Measurements from ENCODE around the gene MAP4K4. TPM values are rescaled to one million over a fixed set of nuclear protein-coding genes. Genes with fewer than 3 reads are reported as not detected.

MAP4K4 gene
- total and polyA plus RNA-seq, 2 of the 13 experiments (the other 11 are each of a cell fraction or from before 2014, with no cell fraction given), result 105 to 264 TPM

- Histone ChIP-seq H4K20me1 (ENCODE audit: insufficient read depth, low read length) (no peaks in the 10 kb centered on the region), H3K4me2 (ENCODE audit: low read depth, low read length) (no peak overlapping the region), H3K4me1 (ENCODE audit: insufficient read depth, low read length) (peaks cover 44% of the 10 kb centered on the region), H3K27me3 (ENCODE audit: control insufficient read depth in 1 of 2, insufficient read depth in 2 of 2, low read length in 2 of 2) (no peaks in the 10 kb centered on the region), H2AFZ (ENCODE audit: low read length) (no peak overlapping the region), H3K79me2 (ENCODE audit: insufficient read depth, low read length) (no peaks in the 10 kb centered on the region), H3K27ac (ENCODE audit: extremely low read length, insufficient read depth, low read length) (no peak overlapping the region), H3K4me3 (replicated peaks in 1 of 3; ENCODE audit: insufficient read depth in 1 of 3, low read depth in 2 of 3, low read length in 3 of 3) (no peak overlapping the region), H3K9me3 (ENCODE audit: low read length) (peaks cover 13% of the 10 kb centered on the region), H3K36me3 (replicated peaks in 1 of 2; ENCODE audit: control insufficient read depth in 1 of 2, insufficient read depth in 2 of 2, low read length in 2 of 2) (no peaks in the 10 kb centered on the region), H3K9ac (ENCODE audit: insufficient read depth, low read depth, low read length) (no peak overlapping the region)
- in situ Hi-C loops (cut with HindIII; ENCODE audit: extremely low pct_ligation_motif_present, low pct_unique_long_range_greater_than_20kb) (no loop called here), intact Hi-C loops (cut with micrococcal nuclease; ENCODE audit: unreplicated experiment) (no loop called here)
- no TSS peak for BruUV-seq (replicated peaks)
- no peak for TF ChIP-seq MYPOP (CRISPR knock-in tag; IDR thresholded peaks at IDR 0.05)
- DNase-seq (ENCODE audit: low spot score), result no peak
- ChIA-PET POLR2A (no interaction called here), CTCF (ENCODE audit: low intra/inter-chr PET ratio, low total read pairs) (no interaction called here)
- 89% methylated on average over 2 of the region's 2 CpGs for whole genome bisulfite sequencing (ENCODE audit: low lambda C conversion rate)
- ATAC-seq, result no peak
- FAIRE-seq, result no peak
Observed at GRCh38 chr2:101676674-101677073, 20.8 kb upstream of the MAP4K4 start.

- H3K4me1 ChIP-seq (ENCODE audit: insufficient read depth, low read length), result peaks cover 44% of the 10 kb centered on the region
- no peak overlapping the region for H2AFZ ChIP-seq (ENCODE audit: low read length)
- ChIA-PET POLR2A (no interaction called here), CTCF (ENCODE audit: low intra/inter-chr PET ratio, low total read pairs) (no interaction called here)
- in situ Hi-C loops (cut with HindIII; ENCODE audit: extremely low pct_ligation_motif_present, low pct_unique_long_range_greater_than_20kb) (no loop called here), intact Hi-C loops (cut with micrococcal nuclease; ENCODE audit: unreplicated experiment) (no loop called here)
- peaks cover 3% of the 10 kb centered on the region for H3K9me3 ChIP-seq (ENCODE audit: low read length)
- no peak overlapping the region for H3K27ac ChIP-seq (ENCODE audit: extremely low read length, insufficient read depth, low read length)
- no peak overlapping the region for H3K9ac ChIP-seq (ENCODE audit: insufficient read depth, low read depth, low read length)
- DNase-seq (ENCODE audit: low spot score) (no peak), ATAC-seq (no peak), FAIRE-seq (no peak)
- H3K27me3 ChIP-seq (ENCODE audit: control insufficient read depth in 1 of 2, insufficient read depth in 2 of 2, low read length in 2 of 2), result no peaks in the 10 kb centered on the region
- H3K4me2 ChIP-seq (ENCODE audit: low read depth, low read length), result no peak overlapping the region
- no peaks in the 10 kb centered on the region for H4K20me1 ChIP-seq (ENCODE audit: insufficient read depth, low read length)
- no peaks in the 10 kb centered on the region for H3K79me2 ChIP-seq (ENCODE audit: insufficient read depth, low read length)
- no peaks in the 10 kb centered on the region for H3K36me3 ChIP-seq (replicated peaks in 1 of 2; ENCODE audit: control insufficient read depth in 1 of 2, insufficient read depth in 2 of 2, low read length in 2 of 2)
- no TSS peak for BruUV-seq (replicated peaks)
- WGBS (ENCODE audit: low lambda C conversion rate), result 0% methylated on average over 1 of the region's 1 CpG
- no peak overlapping the region for H3K4me3 ChIP-seq (replicated peaks in 1 of 3; ENCODE audit: insufficient read depth in 1 of 3, low read depth in 2 of 3, low read length in 3 of 3)
- TF ChIP-seq SMC3 (IDR thresholded peaks at IDR 0.05; ENCODE audit: low read length), result no peak
- no peak for TF ChIP-seq HMG20A (CRISPR knock-in tag; IDR thresholded peaks at IDR 0.05; ENCODE audit: borderline replicate concordance)
- TF ChIP-seq ATF3 (CRISPR knock-in tag; IDR thresholded peaks at IDR 0.05), result no peak
- TF ChIP-seq IRF1 (CRISPR knock-in tag; IDR thresholded peaks at IDR 0.05; ENCODE audit: low read depth), result no peak
- no peak for TF ChIP-seq MXD1 (CRISPR knock-in tag; IDR thresholded peaks at IDR 0.05)
- no peak for TF ChIP-seq FOXO4 (CRISPR knock-in tag; conservative IDR thresholded peaks at IDR 0.05)
- TF ChIP-seq REST (IDR thresholded peaks at IDR 0.05; ENCODE audit: borderline replicate concordance in 1 of 2, low read depth in 1 of 2, low read length in 2 of 2), result no peak
- TF ChIP-seq ZNF224 (CRISPR knock-in tag; IDR thresholded peaks at IDR 0.05), result no peak
- no peak for TF ChIP-seq PRMT3 (CRISPR knock-in tag; IDR thresholded peaks at IDR 0.05; ENCODE audit: borderline replicate concordance, low read depth)
- TF ChIP-seq ZBTB38 (CRISPR knock-in tag; IDR thresholded peaks at IDR 0.05), result no peak
Observed at GRCh38 chr2:101677658-101678057, 19.8 kb upstream of the MAP4K4 start.
